ENCODE results near the gene DNMBP.

The DNMBP gene

DNA sequence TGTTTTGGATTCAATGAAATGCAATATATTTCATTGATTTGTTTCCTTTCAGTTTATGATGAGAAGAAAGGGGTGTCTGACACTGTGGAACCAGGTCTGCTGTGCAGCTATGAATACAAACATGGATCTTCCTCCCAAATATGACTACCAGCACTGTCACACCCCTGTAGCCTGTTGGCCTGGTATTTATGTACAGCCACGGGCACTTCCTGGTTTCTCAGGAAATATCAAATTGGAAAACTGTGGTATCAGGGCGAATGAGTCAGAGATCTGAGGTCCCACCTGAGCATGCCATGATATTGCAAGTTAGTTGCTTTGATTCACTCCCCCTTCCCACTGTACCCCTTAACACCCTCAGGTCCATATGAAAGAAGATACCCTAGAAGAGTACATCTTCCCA lies 87.8 kb downstream of the DNMBP start:
- Histone ChIP-seq H3K36me3 (replicated peaks) (peaks cover 11% of the 10 kb centered on the region), H3K27me3 (replicated peaks) (no peaks in the 10 kb centered on the region), H3K4me3 (ENCODE audit: low read depth, low read length) (no peak overlapping the region), H3K27ac (no peak overlapping the region)
- no peak for TF ChIP-seq CTCF (IDR thresholded peaks at IDR 0.05; ENCODE audit: low read depth, low read length, missing control alignments)
- in situ Hi-C loops (cut with HindIII; ENCODE audit: low pct_ligation_motif_present, low sequenced_read_pairs) = no loop called here
- DNase-seq = no peak

GRCh38 chr10:99920901-99921300 lies 88.8 kb downstream of the DNMBP start:
- Histone ChIP-seq H3K27me3 (replicated peaks) (no peaks in the 10 kb centered on the region), H3K4me3 (ENCODE audit: low read depth, low read length) (no peak overlapping the region), H3K27ac (no peak overlapping the region), H3K36me3 (replicated peaks) (peaks cover 14% of the 10 kb centered on the region)
- in situ Hi-C loops (cut with HindIII; ENCODE audit: low pct_ligation_motif_present, low sequenced_read_pairs) = no loop called here
- no peak for TF ChIP-seq CTCF (IDR thresholded peaks at IDR 0.05; ENCODE audit: low read depth, low read length, missing control alignments)
- peak; percentile 47 for DNase-seq

GRCh38 chr10:99920486-99920885 lies 89.3 kb downstream of the DNMBP start:
- Histone ChIP-seq H3K36me3 (replicated peaks) (peaks cover 18% of the 10 kb centered on the region), H3K4me3 (ENCODE audit: low read depth, low read length) (no peak overlapping the region), H3K27ac (no peak overlapping the region), H3K27me3 (replicated peaks) (no peaks in the 10 kb centered on the region)
- DNase-seq = no peak
- no peak for TF ChIP-seq CTCF (IDR thresholded peaks at IDR 0.05; ENCODE audit: low read depth, low read length, missing control alignments)
- in situ Hi-C loops (cut with HindIII; ENCODE audit: low pct_ligation_motif_present, low sequenced_read_pairs) = no loop called here

- Histone ChIP-seq H3K36me3 (replicated peaks) (peaks cover 26% of the 10 kb centered on the region), H3K27ac (peak overlapping the region; percentile 73), H3K27me3 (replicated peaks) (no peaks in the 10 kb centered on the region), H3K4me3 (ENCODE audit: low read depth, low read length) (peak overlapping the region; percentile 15)
- in situ Hi-C loops (cut with HindIII; ENCODE audit: low pct_ligation_motif_present, low sequenced_read_pairs) = no loop called here
- TF ChIP-seq CTCF (IDR thresholded peaks at IDR 0.05; ENCODE audit: low read depth, low read length, missing control alignments) = no peak
- peak; percentile 83 for DNase-seq
Measured at GRCh38 chr10:99917963-99918825, 91.6 kb downstream of the DNMBP start.

- DNase-seq = no peak
- no peak for TF ChIP-seq CTCF (IDR thresholded peaks at IDR 0.05; ENCODE audit: low read depth, low read length, missing control alignments)
- in situ Hi-C loops (cut with HindIII; ENCODE audit: low pct_ligation_motif_present, low sequenced_read_pairs) = no loop called here
- no peak overlapping the region for H3K4me3 ChIP-seq (ENCODE audit: low read depth, low read length)
- H3K27me3 ChIP-seq (replicated peaks) = no peaks in the 10 kb centered on the region
- no peak overlapping the region for H3K27ac ChIP-seq
- peaks cover 26% of the 10 kb centered on the region for H3K36me3 ChIP-seq (replicated peaks)
Measured at GRCh38 chr10:99916776-99917175, 93.0 kb downstream of the DNMBP start.

Data from brain microvascular endothelial cell (primary cell).